Right ventricle myocardium superior (tissue), 1 donor: ENCODE data around the gene SNX13. TPM values are rescaled to one million over a fixed set of nuclear protein-coding genes. Genes with fewer than 3 reads are reported as not detected.

Experiments used
- ATAC-seq: fragments of 200-7000 bp; cut with Tn5 transposase; one replicate; pipeline ENCODE4 v1.9.1; 2020; ENCODE audit warnings: mild to moderate bottlenecking; ENCODE audit not compliant: poor library complexity
- DNase-seq: peaks from one replicate; pipeline ENCODE4 v3.0.0-alpha.2; 2020
- intact Hi-C: fragments of 100-400 bp; cut with DNase I; formaldehyde crosslinking; loops from one replicate; pipeline ENCODE4 v1.11.2; 2022
- total RNA-seq: library from RNA; stranded (reverse); fragmentation: NEBNext Ultra II Directional; extraction: Animal tissue kit (Norgen Biotek cat#: 25700); gene quantifications from one replicate; pipeline ENCODE4 v1.2.1, GENCODE V29; 2021
- donor health status: DM: no; HTN: yes; CAD: no; lungs with severe emphysema.

Gene SNX13
- total RNA-seq, 1 donor from 2014 or later = 36.9 TPM

DNA sequence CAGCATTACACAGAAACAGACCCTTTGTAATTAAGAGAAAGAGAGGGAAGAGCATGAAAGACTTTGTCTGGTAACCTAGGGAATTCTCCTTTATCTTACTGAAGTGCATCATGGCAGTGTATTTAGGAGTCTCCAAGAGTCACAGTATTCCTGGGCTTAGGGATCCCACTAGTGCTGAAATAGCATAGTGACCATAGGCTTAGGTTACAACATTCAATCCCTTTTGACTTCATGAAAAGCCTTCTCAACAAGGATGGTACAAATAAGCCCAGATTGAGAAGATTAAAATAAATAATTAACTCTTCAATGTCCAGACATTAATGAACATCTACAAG is 76.5 kb downstream of the SNX13 start:
- DNase-seq = no peak
- intact Hi-C loops = no loop called here
- ATAC-seq = no peak

DNA sequence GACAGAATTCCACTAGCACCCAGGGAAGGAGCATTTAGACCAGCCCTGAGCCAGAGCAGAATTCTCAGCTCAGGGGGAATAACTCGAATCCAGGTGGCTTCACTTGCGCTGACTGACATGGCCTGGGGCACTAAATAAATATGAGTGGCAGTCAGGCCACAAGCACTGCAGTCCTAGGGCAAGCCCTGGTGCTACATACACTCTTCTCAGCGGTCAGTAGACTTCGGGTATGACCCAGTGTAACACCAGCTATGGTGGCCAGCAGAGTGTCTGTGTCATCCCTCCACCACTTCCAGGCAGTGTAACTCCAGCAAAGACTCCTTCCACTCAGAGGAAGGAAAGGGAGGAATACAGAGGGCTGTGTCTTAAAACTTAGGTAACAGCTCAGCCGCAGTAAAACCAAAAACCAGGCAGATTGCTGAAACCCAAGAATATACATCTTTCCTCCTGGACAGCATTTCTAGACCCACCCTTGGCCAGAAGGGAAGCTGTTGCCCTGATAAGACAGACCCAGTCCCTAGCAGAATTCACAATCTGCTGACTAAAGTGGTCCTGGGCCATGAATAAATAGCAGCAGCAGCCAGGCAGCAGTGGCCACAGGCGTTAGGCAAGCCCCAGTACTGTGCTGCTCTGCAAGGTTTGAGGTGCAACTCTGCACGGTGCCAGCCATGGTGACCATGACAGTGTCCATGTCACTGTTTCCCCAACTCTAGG is 77.0 kb downstream of the SNX13 start:
- DNase-seq = no peak
- ATAC-seq = peak; percentile 12

DNA sequence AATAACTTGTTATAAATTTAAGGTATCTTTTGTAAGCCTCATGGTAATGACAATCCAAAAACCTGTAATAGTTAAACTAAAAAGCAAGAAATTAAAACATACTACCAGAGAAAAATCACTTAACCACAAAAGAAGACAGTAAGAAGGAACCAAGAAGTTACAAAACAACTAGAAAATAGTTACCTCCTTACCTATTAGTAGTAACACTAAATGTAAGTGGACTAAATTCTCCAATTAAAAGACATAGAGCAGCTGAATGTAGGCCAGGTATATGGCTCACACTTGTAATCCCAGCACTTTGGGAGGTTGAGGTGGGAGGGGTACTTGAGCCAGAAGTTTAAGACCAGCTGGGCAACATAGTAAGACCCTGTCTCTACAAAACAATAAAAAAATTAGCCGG is 84.0 kb downstream of the SNX13 start:
- DNase-seq = no peak
- no peak for ATAC-seq
- intact Hi-C loops = no loop called here

More for the DNA sequence above, 77.0 kb downstream of the SNX13 start:
- intact Hi-C loops = no loop called here

DNA sequence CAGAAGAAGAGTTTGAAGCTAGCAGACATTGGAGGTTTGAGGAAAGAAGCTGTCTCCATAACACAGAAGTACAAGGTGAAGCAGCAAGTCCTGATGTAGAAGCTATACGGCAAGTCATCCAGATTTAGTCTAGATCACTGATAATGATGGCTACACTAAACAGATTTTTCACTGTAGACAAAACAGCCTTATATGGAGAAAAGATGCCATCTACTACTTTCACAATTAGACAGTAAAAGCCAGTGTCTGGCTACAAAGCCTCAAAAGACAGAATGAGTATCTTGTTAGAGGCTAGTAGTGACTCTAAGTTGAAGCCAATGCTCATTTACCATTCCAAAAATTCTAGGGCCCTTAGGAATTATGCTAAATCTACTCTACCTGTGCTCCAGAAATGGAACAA is 85.1 kb downstream of the SNX13 start:
- ATAC-seq = no peak
- intact Hi-C loops = no loop called here
- no peak for DNase-seq

DNA sequence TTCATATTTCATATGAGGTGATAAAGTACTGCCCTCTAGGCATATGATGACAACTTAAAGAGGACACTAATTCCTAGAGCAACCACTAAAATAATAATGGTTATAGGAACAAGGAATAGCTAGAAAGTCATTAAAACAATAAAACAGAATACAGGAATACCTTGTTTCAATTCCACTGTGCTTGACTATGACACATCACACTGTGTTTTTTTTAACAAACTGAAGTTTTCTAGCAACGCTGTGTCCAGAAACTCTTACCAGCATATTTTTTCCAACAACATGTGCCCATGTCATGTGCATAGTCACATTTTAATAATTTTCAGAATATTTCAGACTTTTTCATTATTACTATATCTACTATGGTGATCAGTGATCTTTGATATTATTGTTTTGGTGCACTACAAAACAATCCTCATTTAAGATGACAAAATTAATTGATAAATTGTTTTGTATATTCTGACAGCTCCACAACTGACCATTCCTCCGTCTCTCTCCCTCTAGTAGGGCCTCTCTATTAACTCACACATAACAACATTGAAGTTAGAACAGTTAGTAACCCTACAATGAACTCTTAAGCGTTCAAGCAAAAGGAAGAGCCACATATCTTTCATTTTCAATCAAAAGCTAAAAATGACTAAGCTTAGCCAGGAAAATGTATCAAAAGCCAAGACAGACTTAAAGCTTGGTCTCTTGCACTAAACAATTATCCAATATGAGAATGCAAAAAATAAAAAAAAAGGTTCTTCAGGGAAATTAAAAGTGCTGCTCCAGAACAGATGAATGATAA is 85.8 kb downstream of the SNX13 start:
- intact Hi-C loops = no loop called here
- ATAC-seq (no peak), DNase-seq (no peak)

DNA sequence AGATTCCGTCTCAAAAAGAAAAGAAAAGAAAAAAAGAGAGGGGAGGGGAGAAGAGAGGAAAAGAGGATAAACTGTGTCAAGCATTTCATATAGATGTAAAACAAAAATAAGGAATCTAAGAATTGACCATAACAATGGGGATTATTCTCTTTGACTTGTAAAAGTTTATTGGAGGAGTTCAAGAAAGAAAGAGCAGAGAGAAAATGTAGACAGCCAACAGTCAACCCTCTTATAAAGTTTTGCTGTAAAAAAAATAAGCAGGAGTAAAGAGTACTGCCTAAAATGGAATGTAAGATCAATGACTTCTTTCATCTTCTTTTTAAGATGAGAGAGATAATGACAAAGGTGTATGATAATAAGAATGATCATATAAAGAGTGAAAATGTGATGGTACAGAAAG is 87.9 kb downstream of the SNX13 start:
- intact Hi-C loops = no loop called here
- ATAC-seq = no peak
- DNase-seq = no peak

DNA sequence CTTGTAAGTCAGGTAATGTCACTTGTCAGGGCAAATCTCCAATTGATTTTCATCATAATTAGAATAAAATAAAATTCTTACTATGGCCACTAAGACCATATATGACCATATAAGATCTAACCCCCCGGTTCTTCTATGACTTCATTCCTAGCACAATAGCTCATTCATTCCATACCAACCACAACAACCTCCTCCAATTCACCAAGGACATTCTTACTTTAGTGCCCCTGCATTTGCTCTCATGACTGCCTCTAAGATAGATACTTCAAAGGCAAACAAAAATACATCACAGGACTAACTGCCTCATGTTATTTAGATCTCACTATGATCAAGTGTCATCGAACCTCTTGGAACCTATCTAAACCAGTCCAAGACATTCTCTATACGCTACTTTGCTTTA is 90.8 kb downstream of the SNX13 start:
- DNase-seq = no peak
- ATAC-seq = no peak
- intact Hi-C loops = no loop called here

DNA sequence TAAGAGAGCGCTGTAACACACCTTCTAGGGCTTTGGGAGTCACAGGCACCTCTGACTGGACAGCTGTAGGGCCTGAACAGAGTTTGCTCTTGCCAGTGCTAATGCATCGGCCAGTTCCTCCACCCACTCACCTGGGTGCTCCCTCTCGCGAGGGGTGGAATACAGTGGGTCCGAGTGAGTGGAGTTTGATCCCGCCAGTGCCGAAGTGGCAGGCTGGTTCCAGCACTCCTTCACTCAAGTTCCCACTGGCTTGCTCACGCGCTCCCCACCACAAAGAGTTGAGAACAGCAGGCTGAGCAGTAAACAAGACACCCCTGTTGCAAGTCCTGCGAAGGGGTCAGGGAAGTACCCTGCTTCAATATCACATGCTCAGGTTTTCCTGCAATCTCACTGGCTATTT is 91.8 kb downstream of the SNX13 start:
- no peak for ATAC-seq
- intact Hi-C loops = no loop called here
- DNase-seq = no peak

DNA sequence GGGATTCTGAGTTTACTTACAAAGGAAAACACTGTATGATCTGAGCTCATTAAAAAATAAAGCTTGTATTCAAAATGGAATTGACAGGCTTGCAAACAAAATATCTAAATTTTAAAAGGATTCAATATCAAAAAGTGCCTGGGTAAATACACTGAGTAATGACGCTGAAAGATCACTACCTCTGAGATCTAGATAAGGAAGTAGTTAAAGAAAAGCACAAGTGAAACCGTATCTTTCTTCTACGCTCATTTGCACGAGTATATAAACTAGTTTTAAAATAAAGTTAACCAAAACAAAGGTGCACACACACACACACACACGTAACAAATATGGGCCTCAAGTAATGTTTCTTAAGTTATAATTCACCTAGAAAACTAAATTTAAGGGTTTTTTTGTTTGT is 93.4 kb downstream of the SNX13 start:
- intact Hi-C loops = no loop called here
- no peak for DNase-seq
- no peak for ATAC-seq

DNA sequence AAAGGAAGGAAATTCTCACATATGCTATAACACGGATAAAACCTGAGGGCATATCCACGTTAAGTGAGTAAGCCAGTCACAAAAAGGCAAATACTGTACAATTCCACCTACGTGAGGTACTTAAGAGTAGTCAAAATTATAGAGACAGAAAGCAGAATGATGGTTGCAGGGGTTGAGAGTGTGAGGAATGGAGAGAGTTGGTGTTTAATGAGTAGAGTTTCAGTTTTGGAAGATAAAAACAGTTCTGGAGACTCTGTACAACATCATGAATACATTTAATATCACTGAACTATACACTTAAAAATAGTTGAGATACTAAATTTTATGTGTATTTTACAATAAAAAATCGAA is 95.1 kb downstream of the SNX13 start:
- ATAC-seq (no peak), DNase-seq (no peak)
- intact Hi-C loops = no loop called here

DNA sequence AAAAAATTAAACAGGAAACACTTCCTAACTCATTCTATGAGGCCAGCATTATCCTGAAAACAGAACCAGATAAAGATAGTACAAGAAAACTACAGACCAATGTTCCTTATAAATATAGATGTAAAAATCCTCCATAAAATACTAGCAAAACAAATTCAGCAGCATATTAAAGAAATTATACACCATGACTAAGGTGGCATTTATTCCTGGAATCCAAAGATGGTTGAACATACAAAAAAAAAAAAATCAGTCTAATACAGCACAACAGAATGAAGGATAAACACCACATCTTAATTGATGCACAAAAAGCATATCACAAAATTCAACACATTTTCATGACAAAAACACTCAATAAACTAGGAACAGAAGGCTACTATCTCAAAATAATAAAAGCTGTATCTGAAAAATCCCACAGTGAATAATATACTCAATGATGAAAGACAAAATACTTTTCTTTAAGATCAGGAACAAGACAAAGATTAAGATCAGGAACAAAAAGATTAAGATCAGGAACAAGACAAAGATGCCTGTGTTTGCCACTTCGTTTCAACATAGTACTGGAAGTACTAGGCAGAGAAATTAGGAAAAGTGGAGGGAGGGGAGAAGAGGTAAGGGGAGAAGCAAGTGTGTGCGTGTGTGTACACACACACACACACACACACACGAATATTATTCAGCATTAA is 95.6 kb downstream of the SNX13 start:
- intact Hi-C loops = no loop called here
- ATAC-seq (no peak), DNase-seq (no peak)

DNA sequence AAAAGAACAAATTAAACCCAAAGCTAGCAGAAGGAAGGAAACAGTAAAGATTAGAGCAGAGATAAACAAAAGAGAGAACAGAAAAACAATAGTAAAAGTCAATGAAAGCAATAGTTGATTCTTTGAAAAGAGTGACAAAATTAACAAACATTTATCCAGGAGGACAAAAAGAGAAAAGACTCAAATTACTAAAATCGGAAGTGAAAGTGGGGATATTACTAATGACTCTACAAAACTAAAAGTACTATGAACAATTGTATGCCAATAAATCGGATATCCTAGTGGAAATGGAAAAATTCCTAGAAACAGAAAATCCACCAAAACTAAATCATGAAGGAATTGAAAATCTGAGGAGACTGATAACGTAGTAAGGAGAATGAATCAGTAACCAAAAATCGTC is 96.3 kb downstream of the SNX13 start:
- no peak for DNase-seq
- intact Hi-C loops = no loop called here
- no peak for ATAC-seq

DNA sequence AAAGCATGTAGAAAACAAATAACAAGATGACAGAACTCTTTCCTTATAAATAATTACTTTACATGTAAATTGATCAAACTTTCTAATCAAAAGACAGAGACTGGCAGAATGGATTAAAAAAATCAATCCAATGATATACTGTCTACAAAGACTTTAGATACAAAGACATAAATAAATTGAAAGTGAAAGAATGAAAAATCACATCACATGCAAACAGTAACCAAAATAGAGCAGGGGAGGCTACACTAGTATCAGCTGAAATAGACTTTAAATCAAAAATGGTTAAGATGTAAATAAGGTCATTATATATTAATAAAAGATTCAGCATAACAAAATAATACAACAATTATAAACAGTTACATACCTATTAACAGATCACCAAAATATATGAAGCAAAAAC is 97.3 kb downstream of the SNX13 start:
- intact Hi-C loops = no loop called here
- ATAC-seq (no peak), DNase-seq (no peak)

DNA sequence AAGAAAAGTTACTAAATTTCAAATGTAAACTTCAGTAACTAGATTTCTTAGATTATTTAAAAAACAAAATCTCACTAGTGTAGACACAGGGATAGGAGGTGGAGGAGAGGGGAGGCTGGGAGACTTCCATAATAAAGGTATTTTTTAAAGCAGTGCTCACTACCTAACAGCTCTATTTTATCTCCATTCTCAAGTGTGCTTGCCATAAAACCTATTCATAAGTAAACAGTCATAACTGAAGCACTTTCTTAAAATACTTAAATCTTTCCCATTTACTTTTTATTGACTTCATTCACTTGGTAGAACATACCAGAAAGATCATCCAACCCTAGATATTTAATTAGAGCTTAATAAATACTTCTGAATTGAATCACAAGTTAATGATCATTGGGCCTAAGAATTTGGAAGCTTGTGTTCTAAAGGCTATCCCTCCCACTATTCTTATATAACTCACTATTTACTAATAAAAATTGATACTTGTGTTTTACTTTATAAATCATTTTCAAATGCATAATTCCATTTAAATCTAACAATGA is 107.4 kb downstream of the SNX13 start:
- ATAC-seq (no peak), DNase-seq (no peak)
- intact Hi-C loops = no loop called here

DNA sequence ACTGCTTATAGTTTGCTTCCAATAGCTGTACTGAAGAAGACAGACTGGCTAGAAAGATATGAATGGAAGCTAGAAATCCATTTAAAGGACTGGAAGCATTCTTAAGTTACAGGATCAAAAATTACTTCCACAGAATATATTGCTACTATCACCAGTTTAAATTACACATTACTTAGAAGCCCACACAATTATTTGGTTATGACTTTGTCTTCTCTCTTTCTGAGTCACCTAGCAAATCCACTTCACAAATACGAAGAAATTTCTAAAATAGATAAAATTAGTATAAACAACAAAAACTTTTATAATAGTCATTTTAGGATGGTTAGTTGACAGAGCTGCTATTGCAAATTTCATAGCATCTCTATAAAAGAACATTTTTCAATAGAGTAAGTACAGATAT is 108.1 kb downstream of the SNX13 start:
- intact Hi-C loops = no loop called here
- DNase-seq = no peak
- ATAC-seq = no peak

DNA sequence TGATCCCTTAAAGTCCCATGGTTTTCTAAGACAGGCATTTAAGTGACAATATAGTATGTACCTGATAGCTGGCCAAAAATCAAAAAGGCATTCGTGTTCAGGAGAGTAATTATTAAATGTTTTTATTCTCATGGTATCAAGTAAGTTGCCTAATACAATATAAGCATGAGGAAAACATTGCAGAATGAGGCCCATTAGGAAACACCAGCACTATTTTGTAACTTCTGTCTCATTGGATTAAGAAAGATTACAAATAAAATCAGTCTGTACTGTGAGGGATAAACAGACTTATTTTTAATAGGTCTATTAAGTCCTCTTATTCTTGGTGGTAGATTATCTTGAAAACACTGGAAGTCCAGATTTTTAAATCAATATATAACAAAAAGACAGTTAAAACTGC is 110.1 kb downstream of the SNX13 start:
- DNase-seq (no peak), ATAC-seq (no peak)
- intact Hi-C loops = no loop called here

DNA sequence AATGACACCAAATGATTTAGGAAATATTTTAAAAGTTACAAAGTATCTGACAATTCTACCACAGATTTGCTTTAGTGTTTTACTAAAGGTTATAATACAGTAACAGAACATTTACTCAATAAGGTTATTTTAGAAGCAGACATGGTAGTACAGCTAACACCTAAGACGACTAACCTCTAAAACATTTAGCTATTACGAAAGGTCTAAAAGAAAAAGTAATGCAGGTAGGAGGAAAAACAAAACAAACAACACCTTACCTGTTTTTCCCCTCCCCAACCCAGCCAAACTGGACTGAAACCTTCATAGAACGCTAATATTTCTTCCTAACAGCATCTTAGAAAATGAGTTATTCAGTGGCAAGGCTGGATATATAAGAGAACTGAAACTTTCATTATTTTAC is 111.3 kb downstream of the SNX13 start:
- no peak for ATAC-seq
- DNase-seq = no peak
- intact Hi-C loops = no loop called here

DNA sequence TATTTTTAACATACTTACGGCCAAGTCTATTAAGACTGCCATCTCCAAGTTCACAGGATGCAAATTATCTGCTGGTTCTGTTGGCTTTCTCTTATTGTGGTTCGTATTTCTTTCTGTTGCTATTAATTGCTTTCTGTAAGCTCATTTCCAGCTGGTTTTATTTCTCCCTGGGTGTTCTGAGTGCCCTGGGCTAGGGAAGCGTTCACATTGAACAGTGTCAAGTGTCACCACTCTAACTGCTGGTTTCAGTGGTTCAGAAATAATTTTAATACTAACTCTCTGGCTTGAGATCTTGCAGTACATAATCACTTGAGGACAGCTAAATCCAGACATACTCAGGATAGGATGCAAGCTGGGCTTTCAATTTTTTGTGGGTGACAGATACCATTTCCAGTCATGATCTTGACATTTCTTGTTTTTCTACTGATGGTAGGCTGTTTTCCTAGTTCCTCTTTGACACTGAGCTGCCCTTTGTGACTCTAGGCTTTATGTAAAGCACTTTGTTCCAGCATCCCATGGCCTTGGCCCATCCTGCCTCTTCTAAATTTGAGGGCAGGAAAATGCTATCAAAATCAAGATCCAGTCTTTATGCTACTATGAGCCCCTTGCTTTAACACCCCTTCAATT is 117.6 kb downstream of the SNX13 start:
- intact Hi-C loops = no loop called here
- ATAC-seq (peak; percentile 77), DNase-seq (no peak)

DNA sequence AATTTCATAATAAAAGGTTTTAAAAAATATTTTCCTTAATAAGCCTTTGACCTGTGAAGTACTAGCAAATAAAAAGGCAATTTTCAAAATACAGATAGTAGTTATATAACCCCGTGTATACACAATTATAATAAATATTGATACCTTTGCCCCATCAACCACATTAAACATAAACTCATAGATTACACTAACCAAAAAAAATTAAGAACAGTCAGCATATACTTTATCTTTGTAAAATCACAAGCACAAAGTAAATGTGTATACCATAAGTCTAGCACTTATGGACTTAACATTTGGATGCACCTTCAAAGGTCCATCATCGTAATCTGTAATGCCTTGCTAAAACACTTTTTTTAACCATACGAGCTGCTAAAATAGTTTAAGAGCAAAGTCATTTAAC is 123.4 kb downstream of the SNX13 start:
- intact Hi-C loops = no loop called here
- DNase-seq (no peak), ATAC-seq (no peak)

DNA sequence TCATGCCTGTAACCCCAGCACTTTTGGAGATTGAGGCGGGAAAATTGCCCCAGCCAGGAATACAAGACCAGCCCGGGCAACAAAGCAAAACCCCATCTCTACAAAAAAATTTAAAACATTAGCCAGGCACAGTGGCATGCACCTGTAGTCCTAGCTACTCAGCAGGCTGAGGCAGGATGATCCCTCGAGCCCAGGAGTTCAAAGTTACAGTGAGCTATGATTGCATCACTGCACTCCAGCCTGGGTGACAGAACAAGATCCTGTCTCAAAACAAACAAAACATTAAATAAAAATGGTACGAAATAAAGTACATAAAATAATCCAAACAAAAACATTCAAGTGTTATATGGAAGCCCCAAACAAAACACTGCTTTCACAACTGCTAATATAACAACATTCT is 125.0 kb downstream of the SNX13 start:
- DNase-seq (no peak), ATAC-seq (no peak)
- intact Hi-C loops = no loop called here
